Lung (tissue), 12 donors: Measurements from ENCODE around the gene SHISA6. TPM values are rescaled to one million over a fixed set of nuclear protein-coding genes. Genes with fewer than 3 reads are reported as not detected.

Experiments used
- ATAC-seq: fragments of 200-7000 bp; cut with Tn5 transposase; one replicate; pipeline ENCODE4 v1.9.1; 2020; ENCODE audit warnings: moderate number of reproducible peaks; ENCODE audit not compliant: insufficient read depth, low FRiP score
- DNase-seq, 3 donors: peaks; one replicate each; pipeline ENCODE4 v3.0.0-alpha.2; 2013 to 2017
- H3K27ac ChIP-seq, 2 donors: one replicate each; pipeline ENCODE4 v1.5.1; 2013; ENCODE audit warnings: mild to moderate bottlenecking in 2 of 2, moderate library complexity in 2 of 2, control low read depth in 1 of 2, inconsistent platforms in 1 of 2, low read depth in 1 of 2, low read length in 1 of 2
- H3K27me3 ChIP-seq, 3 donors: one replicate each; pipeline ENCODE4 v1.5.1; 2013; ENCODE audit warnings: low read length in 2 of 3; ENCODE audit not compliant: control insufficient read depth in 3 of 3, insufficient read depth in 3 of 3
- H3K36me3 ChIP-seq, 4 donors: one replicate each; pipeline ENCODE4 v1.5.1; 2013; ENCODE audit warnings: low read length in 4 of 4, mild to moderate bottlenecking in 1 of 4, moderate library complexity in 1 of 4; ENCODE audit not compliant: control insufficient read depth in 4 of 4, insufficient read depth in 4 of 4
- H3K4me1 ChIP-seq, 5 donors: one replicate each; pipeline ENCODE4 v1.5.1; 2013; ENCODE audit warnings: low read length in 5 of 5, mild to moderate bottlenecking in 2 of 5, moderate library complexity in 1 of 5; ENCODE audit not compliant: control insufficient read depth in 5 of 5, insufficient read depth in 5 of 5
- H3K4me3 ChIP-seq: one replicate; pipeline ENCODE4 v1.5.1; 2013; ENCODE audit warnings: mild to moderate bottlenecking, control low read depth, moderate library complexity
- H3K9ac ChIP-seq, 2 donors: one replicate each; pipeline ENCODE4 v1.5.1; 2013; ENCODE audit warnings: low read length in 2 of 2, control low read depth in 1 of 2; ENCODE audit not compliant: insufficient read depth in 1 of 2
- H3K9me3 ChIP-seq, 4 donors: one replicate each; pipeline ENCODE4 v1.5.1; 2013; ENCODE audit warnings: low read length in 3 of 4, mild to moderate bottlenecking in 1 of 4, moderate library complexity in 1 of 4; ENCODE audit not compliant: control insufficient read depth in 4 of 4, insufficient read depth in 3 of 4
- WGBS, 2 donors: extraction: QIAGEN DNeasy Blood & Tissue Kit; methylation state at CpG; one replicate each; pipeline ENCODE4 v1.1.7; 2013; 5-methylcytosine and 5-hydroxymethylcytosine counted together
- polyA plus RNA-seq, 2 donors: library from polyadenylated mRNA; stranded (reverse); fragments of 200-250 nt; gene quantifications; one replicate each; pipeline ENCODE4 v1.2.1, GENCODE V29; 2013
- total RNA-seq, 2 donors: library from RNA; depleted of rRNA in 1 of 2; stranded (reverse); fragments of >200 nt in 1 of 2; gene quantifications; one replicate each; pipeline ENCODE4 v1.2.1, GENCODE V29; 2014 to 2021
- TF ChIP-seq, protein P1 (sequence below): IDR thresholded peaks from 2 replicates; pipeline ENCODE4 v1.5.1; 2012; ENCODE audit warnings: mild to moderate bottlenecking; ENCODE audit errors: control extremely low read depth, extremely low read depth
- donor health status: control.
- donor health status: control.
- donor health status: Bipolar disorder and iron deficiency.
- donor health status: healthy.
- donor health status: DM: yes; HTN: yes; CAD: no.

SHISA6 gene
- total and polyA plus RNA-seq, 4 donors: 0.03 to 0.34 (median 0.11) TPM

DNA sequence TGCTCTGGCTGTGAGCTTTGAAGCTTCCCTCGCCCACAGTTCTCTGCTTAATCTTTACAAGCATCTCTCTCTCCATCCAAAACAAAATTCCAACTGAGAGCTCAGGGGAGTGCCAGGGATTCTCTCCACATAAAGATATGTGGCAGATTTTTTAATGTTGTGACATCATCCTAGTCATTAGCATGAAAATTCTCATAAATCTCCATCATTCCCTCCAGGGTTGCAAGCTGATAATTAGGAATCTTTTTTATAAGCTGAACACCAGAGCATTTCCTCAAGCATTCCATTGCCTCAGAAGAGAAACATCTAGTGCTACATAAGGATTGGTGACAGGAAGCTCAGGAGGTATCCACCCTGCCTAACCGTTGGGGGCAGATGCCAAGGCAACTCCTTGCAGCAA is 274.9 kb downstream of the SHISA6 start:
- DNase-seq: no peak
- Histone ChIP-seq H3K27me3 (peaks cover 0 to 2% (median 0%) of the 10 kb centered on the region in 3 donors), H3K36me3 (no peaks in the 10 kb centered on the region), H3K27ac (no peak overlapping the region), H3K9me3 (peaks cover 0 to 3% (median 0%) of the 10 kb centered on the region in 4 donors), H3K9ac (no peak overlapping the region), H3K4me3 (no peak overlapping the region), H3K4me1 (no peaks in the 10 kb centered on the region)
- TF ChIP-seq, protein P1, sequence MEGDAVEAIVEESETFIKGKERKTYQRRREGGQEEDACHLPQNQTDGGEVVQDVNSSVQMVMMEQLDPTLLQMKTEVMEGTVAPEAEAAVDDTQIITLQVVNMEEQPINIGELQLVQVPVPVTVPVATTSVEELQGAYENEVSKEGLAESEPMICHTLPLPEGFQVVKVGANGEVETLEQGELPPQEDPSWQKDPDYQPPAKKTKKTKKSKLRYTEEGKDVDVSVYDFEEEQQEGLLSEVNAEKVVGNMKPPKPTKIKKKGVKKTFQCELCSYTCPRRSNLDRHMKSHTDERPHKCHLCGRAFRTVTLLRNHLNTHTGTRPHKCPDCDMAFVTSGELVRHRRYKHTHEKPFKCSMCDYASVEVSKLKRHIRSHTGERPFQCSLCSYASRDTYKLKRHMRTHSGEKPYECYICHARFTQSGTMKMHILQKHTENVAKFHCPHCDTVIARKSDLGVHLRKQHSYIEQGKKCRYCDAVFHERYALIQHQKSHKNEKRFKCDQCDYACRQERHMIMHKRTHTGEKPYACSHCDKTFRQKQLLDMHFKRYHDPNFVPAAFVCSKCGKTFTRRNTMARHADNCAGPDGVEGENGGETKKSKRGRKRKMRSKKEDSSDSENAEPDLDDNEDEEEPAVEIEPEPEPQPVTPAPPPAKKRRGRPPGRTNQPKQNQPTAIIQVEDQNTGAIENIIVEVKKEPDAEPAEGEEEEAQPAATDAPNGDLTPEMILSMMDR: no peak
- WGBS, 2 donors: 72 to 73% methylated on average over 2 of the region's 2 CpGs
- no peak for ATAC-seq

DNA sequence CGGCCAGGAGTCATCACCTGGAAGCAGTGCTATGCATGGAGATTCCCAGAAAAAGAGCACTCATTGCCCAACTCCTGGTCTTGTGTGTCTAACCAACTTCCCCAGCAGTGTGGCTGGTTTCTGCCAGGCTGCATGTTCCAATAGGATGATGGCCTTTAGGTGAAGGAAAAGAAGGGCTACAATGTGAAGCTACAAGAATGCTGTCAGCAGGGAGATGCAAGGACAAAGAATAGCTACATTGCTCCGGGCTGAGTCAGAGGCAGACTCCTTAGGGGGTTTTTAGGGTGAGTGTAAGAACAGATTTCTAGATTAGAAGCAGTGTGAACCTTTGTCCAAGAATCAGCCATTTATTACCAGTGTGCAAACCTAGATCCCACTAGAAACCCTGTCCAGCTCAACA is 294.2 kb downstream of the SHISA6 start:
- DNase-seq (no peak), ATAC-seq (no peak)
- H3K9ac ChIP-seq: no peak overlapping the region
- TF ChIP-seq, protein P1: no peak
- peaks cover 0 to 3% (median 0%) of the 10 kb centered on the region in 4 donors for H3K9me3 ChIP-seq
- no peaks in the 10 kb centered on the region for H3K36me3 ChIP-seq
- 71 to 84% methylated on average over 2 of the region's 2 CpGs for WGBS, 2 donors
- no peak overlapping the region for H3K27ac ChIP-seq
- no peaks in the 10 kb centered on the region for H3K4me1 ChIP-seq
- H3K27me3 ChIP-seq: peaks cover 0 to 3% (median 0%) of the 10 kb centered on the region in 3 donors
- no peak overlapping the region for H3K4me3 ChIP-seq

DNA sequence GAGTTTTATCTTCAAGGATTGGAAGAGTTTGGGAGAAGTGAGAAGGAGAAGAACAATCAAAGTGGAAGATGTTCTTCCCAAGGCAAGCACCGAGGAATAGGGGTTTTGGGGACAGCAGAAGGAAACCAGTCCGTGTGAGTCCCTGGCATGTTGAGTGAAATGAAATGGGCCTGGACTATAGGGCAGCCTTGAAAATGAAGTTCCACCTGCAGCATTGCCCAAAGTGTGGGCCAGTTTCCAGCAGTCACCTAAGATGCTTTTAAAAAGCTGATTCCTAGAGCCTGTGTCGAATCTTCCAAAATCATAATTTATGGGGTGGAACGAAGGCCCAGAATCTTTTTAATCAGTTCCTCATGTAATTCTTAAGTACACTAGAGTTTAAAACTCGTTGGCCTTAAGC is 297.4 kb downstream of the SHISA6 start:
- TF ChIP-seq, protein P1: no peak
- ATAC-seq: no peak
- Histone ChIP-seq H3K9me3 (peaks cover 0 to 11% (median 6%) of the 10 kb centered on the region in 4 donors), H3K36me3 (no peaks in the 10 kb centered on the region), H3K4me3 (no peak overlapping the region), H3K4me1 (no peaks in the 10 kb centered on the region), H3K9ac (no peak overlapping the region), H3K27ac (no peak overlapping the region), H3K27me3 (no peaks in the 10 kb centered on the region)
- WGBS, 2 donors: 81% methylated on average over 5 of the region's 5 CpGs
- DNase-seq: no peak

DNA sequence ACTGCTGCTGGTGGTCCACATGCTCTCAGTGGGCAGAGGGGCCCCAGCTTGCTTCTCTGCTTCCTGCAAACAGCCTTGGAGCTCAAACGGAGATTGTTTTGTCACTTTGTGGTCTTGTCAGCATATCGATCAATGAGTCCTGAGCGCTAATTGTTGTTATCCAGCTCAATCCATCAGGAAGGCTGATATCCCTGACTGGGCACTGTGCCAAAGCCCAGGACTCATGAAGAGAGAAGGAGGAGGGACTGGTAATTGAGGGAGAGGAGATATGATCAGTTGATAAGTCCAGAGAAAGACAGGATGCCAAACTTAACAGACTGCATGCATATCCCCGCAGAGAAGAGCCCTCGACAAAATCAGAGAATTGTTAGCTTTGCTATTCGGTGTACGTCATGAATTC is 298.6 kb downstream of the SHISA6 start:
- TF ChIP-seq, protein P1: no peak
- 57 to 71% methylated on average over 7 of the region's 7 CpGs for WGBS, 2 donors
- H3K36me3 ChIP-seq: no peaks in the 10 kb centered on the region
- no peaks in the 10 kb centered on the region for H3K27me3 ChIP-seq
- H3K9me3 ChIP-seq: peaks cover 0 to 11% (median 6%) of the 10 kb centered on the region in 4 donors
- no peak for DNase-seq
- no peaks in the 10 kb centered on the region for H3K4me1 ChIP-seq
- H3K27ac ChIP-seq: no peak overlapping the region
- ATAC-seq: no peak
- H3K9ac ChIP-seq: no peak overlapping the region
- no peak overlapping the region for H3K4me3 ChIP-seq
